Umbilical cord (tissue), 2 donors: Measurements from ENCODE around the gene ZNF526. TPM values are rescaled to one million over a fixed set of nuclear protein-coding genes. Genes with fewer than 3 reads are reported as not detected.

Source experiments
- DNase-seq: peaks from one replicate; pipeline ENCODE4 v3.0.0-alpha.2; 2015; ENCODE audit warnings: low spot score
- total RNA-seq: library from RNA; depleted of rRNA; stranded (reverse); fragments of >200 nt; gene quantifications from one replicate; pipeline ENCODE4 v1.2.3, GENCODE V29; 2014; ENCODE audit warnings: low replicate concordance; ENCODE audit not compliant: insufficient read depth

Gene ZNF526, protein sequence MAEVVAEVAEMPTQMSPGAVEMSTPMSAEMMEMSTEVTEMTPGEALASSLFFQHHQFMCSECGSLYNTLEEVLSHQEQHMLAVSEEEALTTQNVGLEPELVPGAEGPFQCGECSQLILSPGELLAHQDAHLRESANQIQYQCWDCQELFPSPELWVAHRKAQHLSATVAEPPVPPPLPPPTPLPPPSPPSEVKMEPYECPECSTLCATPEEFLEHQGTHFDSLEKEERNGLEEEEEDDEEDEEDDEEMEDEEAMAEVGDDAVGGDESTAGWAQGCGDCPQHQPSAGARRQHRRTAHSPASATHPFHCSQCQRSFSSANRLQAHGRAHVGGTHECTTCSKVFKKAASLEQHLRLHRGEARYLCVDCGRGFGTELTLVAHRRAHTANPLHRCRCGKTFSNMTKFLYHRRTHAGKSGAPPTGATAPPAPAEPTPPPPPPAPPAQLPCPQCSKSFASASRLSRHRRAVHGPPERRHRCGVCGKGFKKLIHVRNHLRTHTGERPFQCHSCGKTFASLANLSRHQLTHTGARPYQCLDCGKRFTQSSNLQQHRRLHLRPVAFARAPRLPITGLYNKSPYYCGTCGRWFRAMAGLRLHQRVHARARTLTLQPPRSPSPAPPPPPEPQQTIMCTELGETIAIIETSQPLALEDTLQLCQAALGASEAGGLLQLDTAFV
- 7.5 TPM for total RNA-seq

DNA sequence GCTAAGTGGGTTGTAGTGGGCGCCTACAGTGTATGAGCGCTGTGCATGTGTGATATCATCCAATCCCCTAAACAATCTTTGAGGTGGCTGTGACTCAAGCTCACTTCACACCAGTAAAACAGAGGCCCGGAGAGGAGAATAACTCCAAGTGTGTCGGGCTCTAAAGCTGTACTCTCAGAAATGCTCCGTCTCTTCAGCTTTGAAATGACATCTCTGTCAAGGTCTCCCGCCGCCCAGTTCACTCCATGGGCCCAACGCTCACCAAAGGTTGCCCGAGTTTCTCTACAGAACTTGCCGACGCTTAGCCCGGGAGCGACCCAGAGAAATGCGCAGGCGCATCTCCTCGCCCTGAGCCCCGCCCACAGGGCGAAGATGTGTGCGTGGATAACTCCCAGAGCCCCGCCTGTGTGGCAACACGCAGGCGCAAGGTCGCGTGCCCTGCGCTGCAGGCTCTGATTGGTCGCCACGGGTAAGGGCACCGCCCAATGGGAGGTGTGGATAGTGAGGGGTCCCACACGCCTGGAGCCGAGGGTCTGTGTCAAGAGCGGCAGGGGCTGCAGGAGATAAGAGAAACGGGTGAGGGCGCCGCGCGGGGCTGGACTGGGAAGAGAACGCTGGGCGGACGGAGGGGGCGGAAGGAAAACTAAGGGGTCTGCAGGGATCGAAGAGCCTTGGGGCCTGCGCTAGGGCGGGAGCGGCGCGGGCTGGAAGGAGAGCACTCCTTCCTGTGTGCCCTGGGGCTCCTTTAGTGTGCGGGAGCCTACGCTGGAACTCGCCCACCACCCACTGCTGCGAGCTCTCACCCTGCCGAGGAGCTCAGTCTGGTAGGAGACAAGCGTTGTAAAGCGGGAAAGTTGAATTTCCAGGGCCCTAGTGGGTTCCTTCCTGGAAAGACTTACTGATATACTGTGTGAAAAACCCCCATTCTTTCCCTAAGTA, at the start of gene ZNF526:
TSS of gene ZNF526 (plus strand) at position 501 of the 939 bp plus-strand sequence. CDS start 4,092 bp downstream, outside the sequence.
- DNase-seq: peak; percentile 99

GRCh38 chr19:42170715-42171114, 49.4 kb upstream of the ZNF526 start:
- no peak for DNase-seq

GRCh38 chr19:42172261-42172660, 47.9 kb upstream of the ZNF526 start:
- no peak for DNase-seq

DNA sequence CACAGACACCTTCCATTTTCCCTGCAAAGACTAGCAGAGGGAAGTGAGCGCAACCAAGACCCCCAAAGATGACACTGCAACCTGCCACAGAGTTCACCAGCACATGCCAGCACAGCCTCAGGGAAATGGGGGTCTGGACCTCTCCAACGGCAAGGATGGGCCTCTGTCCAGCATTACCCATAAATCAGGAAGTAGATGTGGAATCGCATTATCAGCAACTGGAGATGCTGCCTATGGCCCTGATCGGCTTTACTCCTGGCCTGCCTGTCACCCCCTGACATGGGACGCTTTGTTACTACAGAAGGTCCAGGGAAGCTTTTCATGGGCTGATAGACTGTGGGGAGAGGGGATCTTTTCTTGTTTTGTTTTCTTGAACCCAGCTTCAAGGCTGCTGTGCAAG, 46.4 kb upstream of the ZNF526 start:
- DNase-seq: no peak

- DNase-seq: no peak
Measured at GRCh38 chr19:42174188-42174587, 45.9 kb upstream of the ZNF526 start.

DNA sequence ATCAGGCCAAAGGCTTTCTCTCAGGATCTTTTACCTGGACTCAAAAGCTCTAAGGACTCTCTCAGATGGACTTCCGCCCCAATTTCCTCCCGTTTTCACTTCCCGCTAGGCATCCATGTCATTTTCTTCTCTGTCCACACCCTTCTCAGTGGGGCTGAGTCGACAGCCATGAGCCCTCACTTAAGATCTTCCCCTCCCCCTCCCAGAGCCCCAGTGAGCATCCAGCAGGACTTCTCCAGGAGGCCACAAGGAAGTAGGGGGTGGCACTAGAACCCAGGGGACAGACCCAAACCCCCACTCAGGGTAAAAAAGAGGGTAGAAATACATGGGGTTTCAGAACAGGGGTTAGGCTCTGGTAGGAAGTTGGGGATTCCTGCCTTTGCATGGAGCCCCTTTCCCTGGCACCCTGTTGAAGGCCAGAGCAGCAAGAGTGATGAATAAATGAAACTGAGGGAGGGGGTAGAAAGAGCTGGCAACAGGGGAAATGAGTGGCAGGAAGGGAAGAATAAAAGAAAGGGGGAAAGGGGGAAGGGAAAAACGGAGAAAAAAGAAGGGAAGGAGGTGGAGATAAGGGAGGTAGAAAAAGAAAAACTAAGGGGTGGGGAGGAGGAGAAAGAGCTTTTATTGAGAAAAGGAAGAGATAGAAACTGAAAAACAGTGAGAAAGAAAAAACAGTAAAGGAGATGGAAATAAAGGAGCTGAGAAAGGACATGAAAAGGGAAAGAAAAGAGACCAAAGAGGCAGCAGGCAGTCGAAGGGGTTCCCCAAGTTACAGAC, 45.0 kb upstream of the ZNF526 start:
- no peak for DNase-seq

GRCh38 chr19:42175952-42176648, 44.0 kb upstream of the ZNF526 start:
- peak; percentile 37 for DNase-seq

- no peak for DNase-seq
Measured at GRCh38 chr19:42176649-42176989, 43.5 kb upstream of the ZNF526 start.

GRCh38 chr19:42176990-42177685, 43.0 kb upstream of the ZNF526 start:
- DNase-seq: peak; percentile 70

DNA sequence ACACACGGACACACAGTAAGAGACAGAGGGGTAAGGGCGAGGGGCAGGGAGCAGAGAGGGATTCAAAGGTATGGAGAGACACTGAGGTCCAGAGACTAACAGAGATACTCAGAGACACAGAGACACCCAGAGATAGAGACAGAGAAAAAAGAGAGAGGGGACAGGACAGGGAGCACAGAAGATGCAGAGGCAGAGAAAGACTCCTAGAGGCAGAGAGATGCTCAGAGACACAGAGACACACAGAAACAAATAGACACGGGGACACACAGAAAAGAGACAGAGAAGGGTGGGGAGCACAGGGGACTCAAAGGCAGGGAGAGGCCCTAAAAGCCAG, 42.5 kb upstream of the ZNF526 start:
- no peak for DNase-seq

GRCh38 chr19:42178791-42179674, 41.1 kb upstream of the ZNF526 start:
- DNase-seq: no peak

DNA sequence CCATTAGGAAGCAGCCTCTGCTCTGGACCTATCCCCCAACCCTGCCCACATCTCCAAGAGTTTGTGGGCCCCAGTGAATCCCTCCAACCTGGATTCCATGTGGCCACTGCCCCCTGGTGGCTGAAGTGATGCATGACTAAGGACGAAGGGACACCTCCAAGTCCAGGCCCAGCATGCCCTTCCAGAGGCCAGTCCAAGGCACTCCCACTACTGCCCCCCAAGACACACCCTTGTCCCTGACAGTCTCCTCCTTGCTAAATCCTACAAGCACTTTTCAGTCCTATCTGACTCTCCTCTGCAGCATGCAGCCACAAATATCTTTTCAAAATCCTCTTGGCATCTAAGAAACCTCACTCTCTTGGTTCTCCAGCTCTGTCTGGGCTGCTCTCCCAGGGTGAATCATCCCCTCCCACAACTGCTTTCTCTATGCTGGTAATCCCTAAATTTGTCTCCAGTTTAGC, 35.7 kb upstream of the ZNF526 start:
- peak; percentile 84 for DNase-seq

DNA sequence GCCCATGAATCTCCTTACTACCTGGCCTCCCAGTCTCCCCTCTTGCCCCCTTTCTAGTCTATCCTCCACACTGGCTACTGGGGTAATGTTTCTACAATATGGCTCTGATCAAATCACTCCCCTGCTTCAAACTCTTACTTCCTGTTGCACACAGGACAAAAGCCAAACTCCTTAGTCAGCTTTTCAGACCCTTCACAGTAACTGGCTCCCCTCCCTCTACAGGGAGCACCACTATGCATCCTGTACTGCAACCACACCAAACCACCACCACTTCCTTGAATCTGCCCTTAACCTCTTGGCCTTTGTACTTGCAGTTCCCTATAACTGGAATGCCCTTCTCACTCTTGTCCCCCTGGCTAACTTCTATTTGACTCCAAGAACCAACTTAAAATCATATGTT, 34.8 kb upstream of the ZNF526 start:
- no peak for DNase-seq

- DNase-seq: no peak
Measured at GRCh38 chr19:42188665-42189064, 31.4 kb upstream of the ZNF526 start.

DNA sequence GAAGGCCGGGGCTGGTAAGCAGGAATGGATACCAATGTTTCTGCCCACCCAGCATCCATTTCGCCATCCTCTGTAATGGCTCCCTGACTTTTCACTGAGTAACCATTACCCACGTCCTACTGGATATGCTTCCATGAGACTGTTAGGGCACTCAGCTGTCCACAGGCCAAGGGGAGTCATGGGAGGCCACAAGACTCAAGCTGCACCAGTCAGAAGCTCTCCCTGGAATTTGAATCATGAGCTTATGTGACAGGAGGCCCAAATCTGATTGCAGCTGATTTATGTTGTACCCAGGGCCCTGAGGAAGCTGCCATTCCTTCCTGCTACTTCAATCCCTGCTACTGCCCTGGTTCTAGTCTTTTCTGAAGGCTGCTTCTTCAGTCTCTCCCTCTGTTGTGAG, 31.0 kb upstream of the ZNF526 start:
- DNase-seq: no peak

GRCh38 chr19:42191330-42191729, 28.8 kb upstream of the ZNF526 start:
- DNase-seq: no peak

DNA sequence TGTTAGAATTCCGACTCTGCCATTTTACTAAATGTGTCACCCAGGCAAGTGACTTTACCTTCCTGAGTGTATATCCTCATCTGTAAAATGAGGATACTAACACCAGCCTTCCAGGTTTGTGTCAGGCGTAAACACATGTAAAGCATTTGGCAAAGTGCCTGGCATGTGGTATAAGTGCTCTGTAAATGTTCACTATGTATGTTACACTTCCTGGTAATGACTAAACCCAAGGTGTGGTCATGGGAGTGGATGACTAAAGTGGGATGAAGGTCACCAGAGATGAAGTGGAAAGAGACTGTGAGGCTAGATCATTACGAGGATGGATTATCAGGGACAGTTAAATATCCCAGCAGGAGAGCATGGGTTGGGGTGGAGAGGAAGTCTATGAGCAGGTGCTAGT, 28.3 kb upstream of the ZNF526 start:
- DNase-seq: no peak

GRCh38 chr19:42193294-42193693, 26.8 kb upstream of the ZNF526 start:
- DNase-seq: no peak

GRCh38 chr19:42193706-42194105, 26.4 kb upstream of the ZNF526 start:
- DNase-seq: no peak
